ENCODE data around the gene KRT14.

DNA sequence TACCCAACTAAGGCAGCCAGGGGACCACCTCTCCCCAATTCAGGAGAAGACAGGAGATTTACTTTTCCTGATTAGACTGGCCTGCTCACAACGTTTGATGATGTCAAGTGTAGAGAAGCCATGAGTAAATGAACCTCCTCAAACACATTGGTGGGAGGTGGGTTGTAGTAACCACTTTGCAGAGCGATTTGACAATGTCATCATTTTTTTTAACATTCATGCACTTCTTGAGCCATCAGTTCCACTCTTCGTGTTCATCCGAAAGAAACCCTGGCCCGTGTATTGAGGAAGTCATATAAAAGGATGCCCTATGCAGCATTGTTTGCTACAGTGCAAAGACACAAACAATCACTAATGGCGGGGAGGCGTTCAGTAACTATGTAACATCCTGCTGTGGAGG, 53.1 kb downstream of the KRT14 start:
- TF ChIP-seq CTCF (IDR thresholded peaks at IDR 0.05; ENCODE audit: borderline replicate concordance, extremely low read depth, low read length, poor library complexity, severe bottlenecking): no peak
- TF ChIP-seq EZH2 (IDR thresholded peaks at IDR 0.05; ENCODE audit: borderline replicate concordance, low read depth, low read length, severe bottlenecking): no peak
